Measurements from ENCODE around the gene PPRC1. TPM values are rescaled to one million over a fixed set of nuclear protein-coding genes. Genes with fewer than 3 reads are reported as not detected.

The PPRC1 gene
- total and polyA plus RNA-seq, 2 donors (not counting 3 experiments of a cell fraction or from before 2014, with no cell fraction given) = 27.0 to 49.9 TPM

DNA sequence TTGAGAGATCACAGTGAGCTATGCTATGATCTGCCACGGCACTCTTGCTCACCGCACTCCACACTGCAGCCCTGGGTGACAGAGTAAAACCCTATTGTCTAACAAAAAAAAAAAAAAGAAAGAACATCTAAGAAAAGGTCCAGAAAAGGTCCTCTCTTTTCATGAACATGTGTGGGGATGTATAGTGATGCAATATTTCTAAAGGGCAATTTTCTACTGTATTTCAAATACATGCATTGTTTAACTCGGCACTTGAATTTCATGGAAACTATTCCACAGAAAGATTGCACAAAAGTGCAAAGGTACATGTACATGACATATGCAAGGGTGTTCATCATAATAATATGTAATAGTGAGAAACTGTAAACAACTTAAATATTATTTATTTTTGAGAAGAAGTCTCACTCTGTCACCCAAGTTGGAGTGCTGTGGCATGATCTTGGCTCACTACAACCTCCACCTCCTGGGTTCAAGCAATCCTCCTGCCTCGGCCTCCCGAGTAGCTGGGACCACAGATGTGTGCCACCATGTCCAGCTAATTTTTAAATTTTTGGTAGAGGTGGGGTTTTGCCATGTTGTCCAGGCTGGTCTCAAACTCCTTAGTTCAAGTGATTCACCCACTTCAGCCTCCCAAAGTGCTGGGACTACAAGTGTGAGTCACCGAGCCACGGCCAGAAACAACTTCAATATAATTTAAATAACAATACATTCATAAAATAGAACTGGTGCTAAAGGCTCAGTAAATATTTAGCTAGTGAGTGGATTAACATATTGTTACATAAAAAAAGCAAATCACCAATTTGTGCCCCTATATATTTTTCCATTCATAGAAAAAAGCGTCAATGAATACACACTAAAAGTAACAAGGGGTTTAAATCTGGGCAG is 1.3 kb upstream of the PPRC1 start:
- dilution Hi-C loops (cut with MboI; ENCODE audit: extremely low pct_ligation_motif_present, low sequenced_read_pairs) = no loop called here
- DNase-seq (ENCODE audit: low read depth, low spot score) (no peak), FAIRE-seq (no peak)
- ChIA-PET POLR2A (no interaction called here), CTCF (interaction anchor here (0.9 to 1.9 kb wide), 4 partner anchors 8 to 220 kb away, joined by 3 to 10 read pairs (median 4); no protein-coding TSS in a partner anchor)
- no peaks in the 10 kb centered on the region for H3K36me3 ChIP-seq (ENCODE audit: control insufficient read depth in 2 of 2, extremely low read depth in 1 of 2, insufficient read depth in 2 of 2, low read length in 2 of 2)
- no peak overlapping the region for H3K27ac ChIP-seq (ENCODE audit: insufficient read depth, low read depth, low read length)
- H3K9me1 ChIP-seq (replicated peaks; ENCODE audit: control insufficient read depth, extremely low read depth, insufficient read depth, low read length) = no peaks in the 10 kb centered on the region
- no peak overlapping the region for H2AFZ ChIP-seq (ENCODE audit: low read depth, low read length)
- intact Hi-C loops (cut with micrococcal nuclease) = loop anchor here (1.0 to 2.0 kb wide), 3 partner anchors 11 to 313 kb away; partner anchors contain the start of genes LDB1, NOLC1 and OGA
- H4K20me1 ChIP-seq (replicated peaks; ENCODE audit: control insufficient read depth, extremely low read depth, insufficient read depth, low read length) = peaks cover 2% of the 10 kb centered on the region
- no peak overlapping the region for H3K9ac ChIP-seq (replicated peaks; ENCODE audit: extremely low read depth, insufficient read depth, low read length)
- H3K4me3 ChIP-seq (replicated peaks in 1 of 3; ENCODE audit: insufficient read depth in 1 of 3, low read depth in 1 of 3, low read length in 3 of 3) = no peak overlapping the region
- H3K79me2 ChIP-seq (ENCODE audit: control insufficient read depth, insufficient read depth, low read length) = peaks cover 36% of the 10 kb centered on the region
- H3K27me3 ChIP-seq (ENCODE audit: control insufficient read depth in 2 of 2, insufficient read depth in 2 of 2, low read length in 2 of 2) = no peaks in the 10 kb centered on the region
- TF ChIP-seq, protein P1, sequence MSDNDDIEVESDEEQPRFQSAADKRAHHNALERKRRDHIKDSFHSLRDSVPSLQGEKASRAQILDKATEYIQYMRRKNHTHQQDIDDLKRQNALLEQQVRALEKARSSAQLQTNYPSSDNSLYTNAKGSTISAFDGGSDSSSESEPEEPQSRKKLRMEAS (IDR thresholded peaks at IDR 0.05; ENCODE audit: insufficient read depth, insufficient read length) = no peak
- TF ChIP-seq CTCF (IDR thresholded peaks at IDR 0.05; ENCODE audit: extremely low read depth in 1 of 2, insufficient read depth in 1 of 2, low read depth in 1 of 2, low read length in 2 of 2) (no peak), POLR2A (IDR thresholded peaks at IDR 0.05; ENCODE audit: low read depth, low read length) (no peak), FOS (IDR thresholded peaks at IDR 0.05; ENCODE audit: borderline replicate concordance, insufficient read depth, low read length) (peak; percentile 66)
- no peak overlapping the region for H3K4me2 ChIP-seq (ENCODE audit: insufficient read depth, low read length)
- no peaks in the 10 kb centered on the region for H3K9me3 ChIP-seq (replicated peaks; ENCODE audit: control insufficient read depth, insufficient read depth, low read length)
- no TSS peak for BruUV-seq (replicated peaks)
- H3K4me1 ChIP-seq (ENCODE audit: control insufficient read depth, extremely low read depth, insufficient read depth, low read length) = peaks cover 20% of the 10 kb centered on the region

Data from endothelial cell of umbilical vein (primary cell).